ENCODE data around the gene GINS3.

GRCh38 chr16:58348986-58349385 lies 43.3 kb upstream of the GINS3 start:
- TF ChIP-seq POLR2A (IDR thresholded peaks at IDR 0.05; ENCODE audit: extremely low read depth, insufficient read length) = no peak
- TF ChIP-seq, protein P1, sequence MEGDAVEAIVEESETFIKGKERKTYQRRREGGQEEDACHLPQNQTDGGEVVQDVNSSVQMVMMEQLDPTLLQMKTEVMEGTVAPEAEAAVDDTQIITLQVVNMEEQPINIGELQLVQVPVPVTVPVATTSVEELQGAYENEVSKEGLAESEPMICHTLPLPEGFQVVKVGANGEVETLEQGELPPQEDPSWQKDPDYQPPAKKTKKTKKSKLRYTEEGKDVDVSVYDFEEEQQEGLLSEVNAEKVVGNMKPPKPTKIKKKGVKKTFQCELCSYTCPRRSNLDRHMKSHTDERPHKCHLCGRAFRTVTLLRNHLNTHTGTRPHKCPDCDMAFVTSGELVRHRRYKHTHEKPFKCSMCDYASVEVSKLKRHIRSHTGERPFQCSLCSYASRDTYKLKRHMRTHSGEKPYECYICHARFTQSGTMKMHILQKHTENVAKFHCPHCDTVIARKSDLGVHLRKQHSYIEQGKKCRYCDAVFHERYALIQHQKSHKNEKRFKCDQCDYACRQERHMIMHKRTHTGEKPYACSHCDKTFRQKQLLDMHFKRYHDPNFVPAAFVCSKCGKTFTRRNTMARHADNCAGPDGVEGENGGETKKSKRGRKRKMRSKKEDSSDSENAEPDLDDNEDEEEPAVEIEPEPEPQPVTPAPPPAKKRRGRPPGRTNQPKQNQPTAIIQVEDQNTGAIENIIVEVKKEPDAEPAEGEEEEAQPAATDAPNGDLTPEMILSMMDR (IDR thresholded peaks at IDR 0.05; ENCODE audit: low read depth, low read length) = no peak
